Upper lobe of right lung (tissue), 1 donor: Measurements from ENCODE around the gene C1QA. TPM values are rescaled to one million over a fixed set of nuclear protein-coding genes. Genes with fewer than 3 reads are reported as not detected.

Source experiments
- ATAC-seq: fragments of 200-7000 bp; cut with Tn5 transposase; one replicate; pipeline ENCODE4 v1.9.1; 2020; ENCODE audit warnings: mild to moderate bottlenecking, moderate library complexity
- DNase-seq: peaks from one replicate; pipeline ENCODE4 v3.0.0-alpha.2; 2020
- H3K27ac ChIP-seq: fragments of 200-600 bp; one replicate; pipeline ENCODE4 v1.8.0; 2022
- H3K27me3 ChIP-seq: fragments of 200-600 bp; one replicate; pipeline ENCODE4 v1.8.0; 2022; ENCODE audit warnings: mild to moderate bottlenecking
- H3K36me3 ChIP-seq: fragments of 200-600 bp; one replicate; pipeline ENCODE4 v1.8.0; 2022
- H3K4me1 ChIP-seq: fragments of 200-600 bp; one replicate; pipeline ENCODE4 v1.8.0; 2022
- H3K4me3 ChIP-seq: fragments of 200-600 bp; one replicate; pipeline ENCODE4 v1.8.0; 2022; ENCODE audit warnings: mild to moderate bottlenecking
- H3K9me3 ChIP-seq: fragments of 200-600 bp; one replicate; pipeline ENCODE4 v1.8.0; 2022
- intact Hi-C: fragments of 100-400 bp; cut with DNase I; formaldehyde crosslinking; loops from one replicate; pipeline ENCODE4 v1.11.0; 2022
- total RNA-seq: library from RNA; stranded (reverse); fragmentation: NEBNext Ultra II Directional; extraction: Animal tissue kit (Norgen Biotek cat#: 25700); gene quantifications from one replicate; pipeline ENCODE4 v1.2.1, GENCODE V29; 2021
- TF ChIP-seq, protein P1 (sequence below): fragments of 200-600 bp; IDR thresholded peaks from one replicate; pipeline ENCODE4 v1.8.0; 2022; ENCODE audit warnings: antibody characterized with exemption
- donor health status: DM: no; HTN: yes; CAD: no; lungs with severe emphysema.

The C1QA gene
- total RNA-seq, 1 donor from 2014 or later = 521 TPM

DNA sequence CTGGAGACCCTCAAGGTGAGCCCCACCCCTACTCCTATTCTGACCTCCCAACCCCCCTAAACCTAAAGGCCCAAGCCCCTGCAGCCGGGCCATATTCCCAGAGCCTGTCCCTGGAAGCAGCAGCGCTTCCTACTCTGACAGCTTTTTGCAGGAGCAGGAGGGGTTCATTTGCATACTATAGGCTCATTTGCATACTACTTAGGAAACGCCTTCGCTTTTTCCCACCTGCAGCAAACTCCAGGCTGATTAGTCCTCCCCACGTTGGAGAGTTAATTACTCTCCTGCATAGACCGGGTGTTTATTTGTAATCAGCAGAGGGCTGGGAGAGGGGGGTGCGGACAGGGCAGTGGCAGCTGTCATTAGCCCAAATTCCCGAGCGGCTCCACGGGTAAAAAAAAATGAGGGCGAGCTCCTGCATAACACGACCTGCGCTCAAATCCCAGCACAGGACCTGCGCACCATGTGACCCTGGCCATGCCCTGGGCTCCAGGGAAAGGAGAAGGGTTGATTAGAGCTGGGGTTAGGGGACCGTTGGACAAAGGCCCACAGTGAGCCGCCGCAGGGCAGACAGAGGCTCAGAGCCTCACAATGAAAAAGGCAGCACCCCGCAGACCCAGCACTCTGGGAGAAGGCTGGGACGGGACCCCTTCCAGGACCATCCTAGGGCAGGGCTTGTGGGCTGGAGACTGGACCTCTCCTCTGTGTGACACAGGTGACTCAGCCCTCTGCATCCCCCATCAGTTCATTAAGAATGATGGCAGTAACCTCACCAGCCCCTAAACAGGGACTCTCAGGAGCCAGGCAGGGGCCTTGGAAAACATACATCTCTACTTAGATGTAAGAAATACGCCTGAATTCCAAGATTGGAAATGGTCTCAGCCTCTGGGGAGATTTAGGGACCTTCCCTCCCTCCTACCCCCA is 9.9 kb upstream of the C1QA start:
- H3K4me1 ChIP-seq = no peaks in the 10 kb centered on the region
- no peak overlapping the region for H3K27ac ChIP-seq
- H3K36me3 ChIP-seq = no peaks in the 10 kb centered on the region
- peaks cover 52% of the 10 kb centered on the region for H3K27me3 ChIP-seq
- DNase-seq = no peak
- H3K4me3 ChIP-seq = no peak overlapping the region
- intact Hi-C loops = no loop called here
- no peaks in the 10 kb centered on the region for H3K9me3 ChIP-seq
- TF ChIP-seq, protein P1, sequence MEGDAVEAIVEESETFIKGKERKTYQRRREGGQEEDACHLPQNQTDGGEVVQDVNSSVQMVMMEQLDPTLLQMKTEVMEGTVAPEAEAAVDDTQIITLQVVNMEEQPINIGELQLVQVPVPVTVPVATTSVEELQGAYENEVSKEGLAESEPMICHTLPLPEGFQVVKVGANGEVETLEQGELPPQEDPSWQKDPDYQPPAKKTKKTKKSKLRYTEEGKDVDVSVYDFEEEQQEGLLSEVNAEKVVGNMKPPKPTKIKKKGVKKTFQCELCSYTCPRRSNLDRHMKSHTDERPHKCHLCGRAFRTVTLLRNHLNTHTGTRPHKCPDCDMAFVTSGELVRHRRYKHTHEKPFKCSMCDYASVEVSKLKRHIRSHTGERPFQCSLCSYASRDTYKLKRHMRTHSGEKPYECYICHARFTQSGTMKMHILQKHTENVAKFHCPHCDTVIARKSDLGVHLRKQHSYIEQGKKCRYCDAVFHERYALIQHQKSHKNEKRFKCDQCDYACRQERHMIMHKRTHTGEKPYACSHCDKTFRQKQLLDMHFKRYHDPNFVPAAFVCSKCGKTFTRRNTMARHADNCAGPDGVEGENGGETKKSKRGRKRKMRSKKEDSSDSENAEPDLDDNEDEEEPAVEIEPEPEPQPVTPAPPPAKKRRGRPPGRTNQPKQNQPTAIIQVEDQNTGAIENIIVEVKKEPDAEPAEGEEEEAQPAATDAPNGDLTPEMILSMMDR = no peak
- no peak for ATAC-seq

DNA sequence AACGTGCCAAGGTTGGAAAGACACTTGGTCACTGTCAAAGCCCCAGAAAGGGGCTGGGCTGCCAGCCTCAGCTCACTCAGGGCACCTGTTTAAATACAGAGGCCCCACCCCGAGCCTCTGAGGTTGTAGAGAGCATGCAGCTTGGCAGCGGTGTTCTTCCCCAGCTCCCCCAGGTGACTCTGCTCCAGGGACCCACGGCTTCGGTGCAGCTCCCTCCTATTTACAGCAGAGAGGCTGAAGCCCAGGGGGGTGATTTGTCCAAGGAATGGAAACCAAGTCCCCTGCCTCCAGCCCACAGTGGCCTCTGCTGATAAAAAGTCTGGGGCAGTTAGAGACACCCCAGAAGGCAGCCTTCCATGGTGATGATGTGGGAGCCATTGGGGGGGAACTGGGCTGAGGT is 9.1 kb upstream of the C1QA start:
- no peak overlapping the region for H3K4me3 ChIP-seq
- no peak overlapping the region for H3K27ac ChIP-seq
- TF ChIP-seq, protein P1 = no peak
- intact Hi-C loops = no loop called here
- H3K4me1 ChIP-seq = no peaks in the 10 kb centered on the region
- H3K9me3 ChIP-seq = no peaks in the 10 kb centered on the region
- H3K36me3 ChIP-seq = no peaks in the 10 kb centered on the region
- peaks cover 48% of the 10 kb centered on the region for H3K27me3 ChIP-seq
- ATAC-seq (no peak), DNase-seq (no peak)

DNA sequence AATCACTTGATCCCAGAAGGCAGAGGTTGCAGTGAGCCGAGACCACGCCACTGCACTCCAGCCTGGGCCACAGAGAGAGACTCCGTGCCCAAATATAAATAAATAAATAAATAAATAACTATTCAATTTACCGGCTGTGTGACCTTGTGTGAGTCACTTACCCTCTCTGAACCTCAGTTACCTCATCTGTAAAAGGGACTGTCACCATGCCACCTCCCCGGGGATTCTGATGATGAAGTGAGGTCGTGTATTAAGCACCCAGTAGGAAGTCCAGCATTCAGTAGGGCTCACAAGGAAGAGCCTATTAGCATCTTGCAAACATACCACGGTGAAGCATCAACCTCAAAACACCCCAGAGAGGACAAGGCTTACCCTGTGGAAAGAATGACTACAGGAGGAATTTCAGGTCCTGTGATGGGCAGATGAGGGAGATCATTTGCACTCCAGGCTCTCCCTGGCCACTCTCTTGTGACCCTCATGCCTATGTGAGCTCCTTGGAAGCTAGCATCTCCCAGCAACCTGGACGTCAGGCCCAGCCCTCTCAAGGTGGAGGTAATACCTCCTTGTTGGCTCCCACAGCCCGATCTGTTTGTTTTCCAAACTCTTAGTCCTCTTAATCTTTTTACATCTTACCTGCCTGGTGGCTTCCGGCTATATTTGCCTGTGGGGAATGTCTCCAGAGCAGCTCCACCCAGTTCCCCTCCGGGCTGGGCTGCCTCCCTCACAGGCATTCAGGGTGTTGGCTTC is 7.6 kb upstream of the C1QA start:
- intact Hi-C loops = no loop called here
- DNase-seq = no peak

DNA sequence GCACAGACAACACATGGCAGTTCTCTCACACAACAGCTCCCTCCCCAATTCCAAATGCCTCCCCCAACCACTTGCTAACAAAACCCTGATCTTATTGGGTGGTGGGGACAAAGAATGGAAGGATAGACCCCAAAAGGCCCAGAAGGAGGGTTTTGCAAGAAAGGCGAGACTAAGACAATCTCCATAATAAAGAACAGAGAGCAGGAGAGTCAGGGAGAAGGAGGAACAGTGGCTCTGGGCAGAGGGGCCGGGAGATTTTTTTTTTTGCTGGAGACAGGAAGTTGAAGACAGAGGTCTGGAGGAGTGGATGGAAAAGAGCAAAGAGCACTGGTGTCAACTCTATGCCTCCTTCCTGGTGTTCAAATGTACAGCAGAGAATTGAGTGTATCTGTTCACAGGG is 6.5 kb upstream of the C1QA start:
- DNase-seq = no peak
- Histone ChIP-seq H3K36me3 (no peaks in the 10 kb centered on the region), H3K27ac (no peak overlapping the region), H3K9me3 (no peaks in the 10 kb centered on the region), H3K4me1 (no peaks in the 10 kb centered on the region), H3K4me3 (no peak overlapping the region), H3K27me3 (peaks cover 40% of the 10 kb centered on the region)
- TF ChIP-seq, protein P1 = no peak
- ATAC-seq = no peak
- intact Hi-C loops = no loop called here

More for the DNA sequence above, 7.6 kb upstream of the C1QA start:
- Histone ChIP-seq H3K36me3 (no peaks in the 10 kb centered on the region), H3K4me3 (no peak overlapping the region), H3K27ac (no peak overlapping the region), H3K9me3 (no peaks in the 10 kb centered on the region), H3K4me1 (no peaks in the 10 kb centered on the region), H3K27me3 (peaks cover 46% of the 10 kb centered on the region)
- TF ChIP-seq, protein P1 = no peak
- ATAC-seq = no peak

DNA sequence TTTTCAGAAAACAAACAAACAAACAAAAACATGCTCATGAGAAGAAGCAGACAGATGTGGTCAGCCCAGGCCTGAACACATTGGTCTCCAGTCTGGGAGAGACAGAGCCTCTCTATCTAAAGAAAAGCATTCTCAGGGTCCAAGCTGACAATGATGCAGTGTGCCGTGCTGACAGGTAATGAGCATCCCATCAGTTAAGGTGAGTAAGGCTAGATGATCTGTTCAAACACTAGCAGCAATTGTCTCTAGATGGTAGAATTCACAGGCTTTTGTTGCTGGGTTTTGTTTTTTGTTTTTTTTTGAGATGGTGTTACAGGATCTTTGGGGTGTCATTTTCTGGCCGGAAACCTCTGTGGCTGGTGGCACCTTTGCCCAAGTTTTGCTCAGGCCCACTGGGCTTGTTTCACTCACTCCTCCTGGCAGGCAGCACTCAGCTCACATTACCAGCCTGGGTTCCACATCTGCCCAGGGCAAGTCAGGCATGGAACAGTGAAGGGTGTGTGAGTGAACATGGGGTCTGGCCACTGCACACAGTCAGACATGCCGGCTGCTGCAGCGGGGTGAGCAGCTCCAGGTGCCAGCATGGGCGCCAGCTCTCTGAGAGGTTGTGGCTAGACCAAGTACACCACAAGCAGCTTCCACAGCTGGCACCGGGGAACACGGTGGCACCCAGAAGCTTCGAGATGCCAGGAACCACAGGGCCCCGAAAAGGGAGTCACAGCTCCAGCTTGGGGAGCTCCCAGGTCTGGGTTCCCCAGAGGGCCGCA is 2.5 kb upstream of the C1QA start:
- no peak for ATAC-seq
- Histone ChIP-seq H3K27me3 (peaks cover 5% of the 10 kb centered on the region), H3K9me3 (no peaks in the 10 kb centered on the region)

More for the DNA sequence above, 2.5 kb upstream of the C1QA start:
- intact Hi-C loops = no loop called here
- Histone ChIP-seq H3K27ac (no peak overlapping the region), H3K4me1 (no peaks in the 10 kb centered on the region), H3K4me3 (no peak overlapping the region), H3K36me3 (no peaks in the 10 kb centered on the region)
- no peak for DNase-seq
- TF ChIP-seq, protein P1 = no peak
